Measurements from ENCODE around the gene ZFPM1. TPM values are rescaled to one million over a fixed set of nuclear protein-coding genes. Genes with fewer than 3 reads are reported as not detected.

The ZFPM1 gene
- total RNA-seq, 1 donor from 2014 or later: 1.2 TPM

DNA sequence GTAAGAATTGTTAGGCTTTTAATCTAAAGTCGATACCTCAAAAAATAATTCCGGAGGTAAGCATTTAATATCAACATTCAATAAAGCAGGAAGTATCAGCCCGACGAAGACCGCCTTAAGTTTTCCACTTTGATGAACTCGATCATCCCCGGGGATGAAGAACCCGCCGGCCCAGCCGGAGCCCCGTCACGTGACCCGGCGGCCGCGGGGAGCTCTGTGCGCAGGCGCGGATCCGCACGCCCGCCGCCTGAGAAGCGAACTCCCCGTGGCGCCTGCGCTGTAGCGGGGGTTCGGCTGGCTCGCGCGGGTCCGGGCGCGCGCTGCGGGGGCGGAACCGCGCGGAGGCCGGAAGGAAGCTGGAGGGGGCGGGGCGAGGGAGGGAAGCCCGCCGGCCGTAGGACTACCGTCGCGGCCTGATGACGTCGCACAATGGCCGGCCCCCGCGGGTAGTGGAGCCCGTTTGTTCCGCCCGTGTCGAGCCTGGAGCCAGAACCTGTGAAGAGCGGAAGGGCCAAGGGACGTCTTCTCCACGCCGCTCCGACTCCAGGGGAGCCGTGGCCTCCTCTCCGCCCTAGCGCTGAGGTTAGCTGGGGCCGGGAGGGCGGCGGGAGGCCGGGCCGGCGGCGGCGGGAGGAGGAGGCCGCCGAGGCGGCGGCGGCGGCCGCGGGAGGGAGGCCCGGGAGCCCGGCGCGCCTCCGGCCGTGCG lies 117.1 kb downstream of the ZFPM1 start, which contains the start of gene ZC3H18:
Gene ZC3H18, plus strand, starts transcription at position 419 of the 706 bp plus-strand sequence. CDS start 6,721 bp downstream, outside the sequence.
- peak; percentile 90 for DNase-seq

DNA sequence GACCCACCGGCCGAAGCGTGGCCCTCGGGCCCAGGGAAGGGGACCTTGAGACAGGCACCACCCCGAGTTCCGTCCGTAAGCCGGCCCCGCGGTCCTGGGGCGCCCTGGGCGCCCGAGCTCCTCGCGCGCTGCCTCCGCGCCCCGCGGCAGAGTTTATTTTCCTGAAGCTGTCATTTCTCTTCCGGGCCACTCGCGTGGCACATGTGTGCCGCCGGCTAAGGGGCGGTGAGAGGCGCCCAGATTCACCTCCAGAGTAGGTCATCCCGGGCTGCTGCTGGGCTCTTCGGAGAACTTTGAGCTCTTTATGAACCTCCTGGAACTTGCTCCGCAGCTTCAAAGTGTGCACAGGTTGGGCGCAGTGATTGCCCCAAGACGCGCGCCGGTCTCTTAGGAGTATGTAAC lies 117.6 kb downstream of the ZFPM1 start:
- no peak for DNase-seq

- DNase-seq: no peak
These were observed 122.2 kb downstream of the ZFPM1 start for GRCh38 chr16:88575251-88575650.

DNA sequence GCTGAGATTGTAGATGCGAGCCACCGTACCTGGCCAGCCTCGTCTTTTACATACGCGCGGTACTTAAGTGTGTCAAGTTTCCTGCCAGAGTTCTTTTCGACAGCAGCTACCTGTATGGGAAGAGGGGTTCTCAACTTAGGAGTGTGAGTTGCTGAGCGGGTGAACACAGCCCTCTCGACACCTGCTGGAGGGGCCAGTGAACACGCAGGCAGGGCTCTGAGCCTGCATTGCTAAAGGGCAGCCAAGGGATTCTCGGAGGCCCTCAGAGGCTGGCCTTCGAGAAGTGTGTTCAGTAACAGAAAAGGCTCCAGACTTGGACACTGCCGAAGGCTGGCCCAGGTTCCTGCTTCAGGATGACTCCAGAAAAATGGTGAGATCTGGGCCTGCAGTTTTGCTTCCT lies 123.2 kb downstream of the ZFPM1 start:
- no peak for DNase-seq

DNA sequence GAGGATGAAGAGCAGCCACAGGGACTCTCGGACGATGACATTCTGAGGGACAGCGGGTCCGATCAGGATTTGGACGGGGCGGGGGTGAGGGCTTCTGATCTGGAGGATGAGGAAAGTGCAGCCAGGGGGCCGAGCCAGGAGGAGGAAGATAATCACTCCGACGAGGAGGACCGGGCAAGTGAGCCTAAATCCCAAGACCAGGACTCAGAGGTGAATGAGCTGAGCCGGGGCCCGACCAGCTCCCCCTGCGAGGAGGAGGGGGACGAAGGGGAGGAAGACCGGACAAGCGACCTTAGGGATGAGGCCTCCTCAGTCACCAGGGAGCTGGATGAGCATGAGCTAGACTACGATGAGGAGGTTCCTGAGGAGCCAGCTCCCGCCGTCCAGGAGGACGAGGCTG lies 124.1 kb downstream of the ZFPM1 start:
- DNase-seq: no peak

DNA sequence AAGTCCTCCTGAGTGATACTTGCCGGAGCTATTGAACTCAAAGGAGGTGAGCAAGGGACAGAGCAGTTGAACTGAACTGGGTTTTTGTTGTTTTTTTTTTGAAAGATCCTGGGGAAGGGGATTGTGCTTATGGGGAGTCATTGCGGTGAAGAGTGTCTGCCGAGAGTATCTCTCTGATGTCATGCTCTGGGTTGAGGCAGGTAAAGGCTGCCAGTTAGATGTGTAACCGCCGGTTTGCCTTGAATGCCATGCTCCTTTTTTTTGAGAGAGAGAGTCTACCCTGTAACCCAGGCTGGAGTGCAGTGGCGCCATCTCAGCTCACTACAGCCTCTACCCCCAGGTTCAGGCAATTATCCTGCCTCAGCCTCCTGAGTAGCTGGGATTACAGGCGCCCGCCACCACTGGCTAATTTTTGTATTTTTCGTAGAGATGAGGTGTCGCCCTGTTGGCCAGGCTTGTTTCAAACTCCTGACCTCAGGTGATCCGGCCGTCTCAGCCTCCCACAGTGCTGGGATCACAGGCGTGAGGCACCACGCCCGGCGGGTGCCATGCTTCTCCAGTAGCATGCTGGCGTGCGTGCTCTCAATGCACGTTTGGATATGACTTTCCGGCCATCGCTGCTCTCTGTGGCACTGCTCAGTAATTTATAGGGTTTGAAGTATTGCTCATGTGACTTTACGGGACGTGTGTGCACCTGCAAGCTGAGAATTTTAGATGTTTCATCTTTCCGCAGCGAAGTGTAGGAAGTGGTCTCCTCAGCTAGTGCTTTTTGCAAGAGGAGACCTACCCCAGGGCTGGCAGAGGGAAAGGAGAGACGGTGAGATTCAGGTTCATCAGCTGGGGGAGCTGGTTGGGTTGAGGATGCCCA lies 125.6 kb downstream of the ZFPM1 start:
- DNase-seq: no peak

GRCh38 chr16:88580371-88580770 lies 127.3 kb downstream of the ZFPM1 start:
- no peak for DNase-seq

DNA sequence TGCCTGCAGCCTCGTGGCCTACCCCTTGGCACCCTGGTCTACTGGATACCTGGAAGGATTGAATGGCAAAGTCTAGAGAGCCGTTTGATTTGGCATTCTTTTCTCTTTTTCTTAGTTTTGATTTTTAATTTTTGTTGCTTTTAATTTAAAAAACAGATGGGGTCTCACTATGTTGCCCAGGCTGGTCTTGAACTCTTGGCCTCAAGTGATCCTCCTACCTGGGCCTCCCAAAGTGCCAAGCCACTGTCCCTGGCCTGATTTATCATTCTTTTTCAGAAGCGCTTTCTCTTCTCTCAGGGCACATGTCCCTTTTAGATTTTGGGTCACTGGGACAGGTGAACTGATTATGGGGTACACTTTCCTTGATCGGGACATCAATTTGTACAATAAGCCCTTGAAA lies 128.0 kb downstream of the ZFPM1 start:
- DNase-seq: no peak

- no peak for DNase-seq
These were observed 130.0 kb downstream of the ZFPM1 start for GRCh38 chr16:88582912-88583575.

GRCh38 chr16:88584676-88585075 lies 131.6 kb downstream of the ZFPM1 start:
- DNase-seq: no peak

DNA sequence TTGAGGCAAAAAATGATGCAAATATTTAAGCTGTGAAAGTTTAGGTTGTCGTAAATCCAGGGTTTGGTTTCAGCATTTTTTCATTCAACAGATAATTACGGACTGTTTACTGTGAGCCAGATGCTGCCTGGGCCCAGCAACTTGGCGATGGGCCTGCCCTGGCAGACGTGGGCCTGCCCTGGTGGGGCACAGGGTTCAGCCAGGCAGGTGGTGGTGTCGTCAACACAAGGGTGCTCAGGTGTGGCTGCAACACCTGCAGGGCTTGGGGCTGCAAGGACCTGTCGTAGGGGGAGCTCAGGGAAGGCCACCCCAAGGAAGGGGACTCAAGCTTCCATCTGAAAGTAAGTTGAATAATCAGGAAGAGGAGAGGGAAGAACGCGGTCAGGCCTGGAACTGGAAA lies 132.2 kb downstream of the ZFPM1 start:
- DNase-seq: no peak

GRCh38 chr16:88585927-88586581 lies 133.0 kb downstream of the ZFPM1 start:
- DNase-seq: no peak

Small RNA genes lying within 50 kb of the gene (small RNA-seq; reads per million reads assigned to genes)
- gene MIR5189: not detected

Other genes with a start within 250 kb of the ZFPM1 start
- 0.31 TPM for gene ZNF469, start 70.3 kb upstream of the ZFPM1 start, total RNA-seq
- 12.0 TPM for gene ZC3H18, start 117.1 kb downstream of the ZFPM1 start, total RNA-seq
- gene IL17C, start 185.3 kb downstream of the ZFPM1 start, total RNA-seq: not detected
- 17.8 TPM for gene CYBA, start 197.8 kb downstream of the ZFPM1 start, total RNA-seq
- gene MVD, start 209.8 kb downstream of the ZFPM1 start, total RNA-seq: 48.8 TPM
- 0.16 TPM for gene SNAI3, start 233.2 kb downstream of the ZFPM1 start, total RNA-seq